Measurements from ENCODE around the gene IPPK.
"Not testable (repeated sequence)": the region's sequence is repeated elsewhere in the genome, so short reads cannot be mapped to it uniquely, and the experiment has no call there.

Gene IPPK

DNA sequence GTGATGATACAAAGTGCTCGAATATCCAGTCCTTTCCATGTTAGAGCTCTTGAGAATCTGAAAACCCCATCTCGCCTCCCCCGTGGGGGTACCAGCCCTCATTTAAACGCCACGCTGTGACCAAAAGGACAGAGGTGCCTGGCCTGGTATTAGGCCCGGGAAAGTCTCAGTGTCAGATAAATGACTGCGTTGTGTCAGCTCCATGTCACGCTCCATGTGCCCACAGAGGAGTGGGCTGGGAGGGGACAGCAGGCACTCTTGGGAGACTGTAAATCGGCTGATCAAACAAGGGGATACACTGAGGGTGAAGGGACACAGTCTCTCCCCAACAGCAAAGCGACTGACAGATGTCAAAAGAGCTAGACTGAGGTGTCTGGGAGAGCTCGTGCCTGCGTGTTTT lies 68.5 kb downstream of the IPPK start:
- FAIRE-seq (no peak), DNase-seq (ENCODE audit: insufficient read length, low spot score) (no peak)

DNA sequence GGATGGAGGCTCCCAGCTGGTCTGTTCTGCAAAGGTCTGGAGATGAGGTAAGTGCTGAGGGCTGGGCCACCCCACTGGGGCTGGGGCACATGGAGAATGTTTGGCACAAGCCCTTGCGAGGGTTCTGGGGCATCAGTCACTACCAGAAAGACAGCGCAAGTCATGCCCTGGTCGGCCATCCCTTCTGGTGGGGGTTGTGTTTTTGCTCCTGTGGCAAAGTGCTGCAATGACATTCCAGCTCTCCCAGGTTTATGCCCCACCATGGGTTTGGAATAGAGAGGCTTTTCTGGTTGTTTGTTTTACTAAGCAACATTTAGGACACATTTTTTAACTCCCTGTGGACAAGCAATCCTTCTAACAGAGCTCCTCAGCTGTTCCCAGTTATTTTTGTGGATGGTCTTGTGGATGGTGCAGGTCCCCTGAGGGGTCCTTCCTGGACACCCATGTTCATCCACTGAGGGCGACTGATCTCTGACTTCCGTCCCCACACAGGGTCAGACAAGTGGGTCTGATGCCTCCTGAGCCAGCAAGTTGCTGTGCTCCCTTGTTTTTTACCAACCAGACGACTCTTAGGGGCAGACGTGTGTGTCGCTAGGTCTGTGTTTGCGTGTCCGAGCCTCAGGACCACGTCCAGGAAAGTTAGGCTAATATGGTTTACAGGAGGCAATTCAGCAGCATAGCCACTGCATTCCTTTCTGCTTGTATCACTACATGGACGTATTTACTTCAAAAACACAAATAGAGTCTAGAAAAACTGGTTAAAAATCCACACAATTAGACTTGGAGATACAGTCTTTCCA lies 69.3 kb downstream of the IPPK start:
- DNase-seq (ENCODE audit: insufficient read length, low spot score) (no peak), FAIRE-seq (no peak)

DNA sequence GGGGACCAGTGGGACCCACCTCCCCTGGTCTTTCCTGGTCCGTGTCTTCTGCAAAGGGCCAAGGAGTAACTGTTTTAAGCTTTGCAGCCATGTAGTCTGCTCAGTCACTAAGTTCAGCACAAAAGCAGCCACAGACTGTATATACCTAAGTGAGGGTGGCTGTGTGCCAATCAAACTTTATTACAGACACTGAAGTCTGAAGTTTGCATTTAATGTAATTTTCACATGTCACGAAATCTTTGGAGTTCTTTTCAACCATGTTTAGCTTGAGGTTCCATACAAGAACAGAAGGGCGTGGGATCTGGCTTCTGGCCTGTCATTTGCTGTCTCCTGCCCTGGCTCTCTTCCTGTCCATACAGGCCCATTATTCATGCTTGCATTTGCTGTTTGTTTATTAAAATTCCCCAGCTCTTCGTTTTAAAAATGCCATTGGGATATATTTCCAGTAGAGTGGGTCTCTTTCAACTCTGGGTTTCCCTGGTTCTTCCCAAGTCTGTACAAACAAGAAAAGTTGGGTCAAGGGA lies 69.9 kb downstream of the IPPK start:
- FAIRE-seq = no peak
- no peak for DNase-seq (ENCODE audit: insufficient read length, low spot score)

DNA sequence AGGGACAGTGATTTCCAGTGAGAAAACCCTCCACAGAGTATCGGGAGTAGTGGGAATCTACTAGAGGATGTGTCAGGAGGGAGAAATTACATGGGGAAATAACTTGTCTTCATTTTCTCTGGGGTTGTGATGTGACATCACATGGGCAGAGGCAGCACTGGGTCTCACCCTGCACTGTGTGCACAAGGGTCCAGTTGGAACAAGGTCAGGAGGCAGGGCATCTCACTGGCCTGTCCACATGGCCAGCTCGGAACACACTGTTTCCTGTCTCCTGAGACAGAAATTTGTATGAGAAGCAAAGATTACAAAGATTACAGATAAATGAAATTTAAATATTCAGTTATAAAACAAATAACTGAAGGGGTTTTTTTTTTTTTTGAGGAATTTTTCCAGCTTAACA lies 71.5 kb downstream of the IPPK start:
- no peak for FAIRE-seq
- DNase-seq (ENCODE audit: insufficient read length, low spot score) = no peak

DNA sequence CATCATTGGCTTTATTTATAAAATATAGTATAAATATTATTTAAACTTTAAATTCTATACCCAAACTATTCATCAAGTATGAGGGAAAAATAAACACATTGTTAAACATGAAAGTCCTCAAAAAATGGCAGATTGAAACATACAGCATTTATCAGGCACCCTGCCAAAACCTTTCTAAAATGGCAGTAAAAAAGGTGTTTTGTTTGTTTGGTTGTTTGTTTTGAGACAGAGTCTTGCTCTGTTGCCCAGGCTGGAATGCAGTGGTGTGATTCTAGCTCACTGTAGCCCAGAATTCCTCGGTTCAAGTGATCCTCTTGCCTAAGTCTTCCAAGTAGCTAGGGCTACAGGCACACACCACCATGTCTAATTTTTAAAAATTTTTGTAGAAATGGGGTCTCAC lies 74.0 kb downstream of the IPPK start:
- FAIRE-seq (no peak), DNase-seq (ENCODE audit: insufficient read length, low spot score) (no peak)

DNA sequence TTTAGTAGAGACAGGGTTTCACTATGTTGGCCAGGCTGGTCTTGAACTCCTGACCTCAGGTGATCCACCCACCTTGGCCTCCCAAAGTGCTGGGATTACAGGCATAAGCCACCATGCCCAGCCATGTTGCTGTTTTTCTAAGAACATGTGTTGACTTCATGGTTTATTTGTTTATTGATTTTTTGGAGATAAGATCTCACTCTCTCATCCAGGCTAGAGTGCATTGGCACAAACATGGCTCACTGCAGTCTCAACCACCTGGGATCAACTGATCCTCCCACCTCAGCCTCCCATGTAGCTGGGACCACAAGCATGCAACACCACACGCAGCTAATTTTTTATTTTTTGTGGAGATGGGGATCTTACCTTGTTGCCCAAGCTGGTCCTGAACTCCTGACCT lies 74.9 kb downstream of the IPPK start:
- DNase-seq (ENCODE audit: insufficient read length, low spot score); FAIRE-seq: not testable (repeated sequence)

DNA sequence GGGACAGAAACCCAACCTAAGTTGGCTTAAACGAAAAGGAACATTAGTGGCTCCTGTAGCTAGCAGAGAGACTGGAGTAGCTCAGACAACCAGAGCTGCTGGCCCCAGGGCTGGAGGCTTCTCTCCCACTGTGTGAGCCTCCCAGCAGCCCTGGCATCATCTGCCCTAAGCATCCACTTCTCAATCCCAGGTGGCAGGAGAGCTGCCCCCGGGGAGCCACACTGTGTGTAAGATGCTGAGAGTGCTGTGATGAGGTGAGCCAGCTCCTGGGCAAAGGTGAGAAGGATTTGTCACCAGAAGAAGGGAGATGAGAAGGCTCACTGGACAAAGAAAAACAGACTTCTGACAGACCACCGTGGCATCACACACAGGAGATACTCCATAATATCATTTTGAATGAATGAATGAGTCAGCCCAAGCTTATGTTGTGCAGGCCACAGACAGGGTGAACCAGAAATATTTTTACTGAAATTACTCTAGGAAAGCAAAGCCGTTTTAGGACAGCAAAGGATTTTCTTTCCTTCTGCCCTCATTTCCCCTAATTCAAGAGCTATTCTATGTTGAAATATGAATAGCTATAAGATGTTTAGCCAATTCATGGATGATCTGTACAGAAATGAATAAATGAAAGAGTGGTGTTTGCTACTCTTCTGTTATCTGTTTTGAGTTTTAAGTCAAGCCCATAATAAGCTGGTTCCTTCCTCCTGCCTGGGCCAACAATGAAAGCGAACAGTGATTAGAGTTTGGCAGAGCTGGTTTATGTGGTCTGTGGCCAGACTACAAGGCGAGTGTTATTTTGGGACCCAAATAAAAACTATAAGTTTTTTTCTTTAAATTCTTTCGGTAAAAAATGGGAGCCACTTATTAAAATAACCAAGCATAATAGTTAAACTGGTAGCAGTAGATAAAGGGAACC lies 76.7 kb downstream of the IPPK start:
- DNase-seq (ENCODE audit: insufficient read length, low spot score) = no peak
- FAIRE-seq = no peak

DNA sequence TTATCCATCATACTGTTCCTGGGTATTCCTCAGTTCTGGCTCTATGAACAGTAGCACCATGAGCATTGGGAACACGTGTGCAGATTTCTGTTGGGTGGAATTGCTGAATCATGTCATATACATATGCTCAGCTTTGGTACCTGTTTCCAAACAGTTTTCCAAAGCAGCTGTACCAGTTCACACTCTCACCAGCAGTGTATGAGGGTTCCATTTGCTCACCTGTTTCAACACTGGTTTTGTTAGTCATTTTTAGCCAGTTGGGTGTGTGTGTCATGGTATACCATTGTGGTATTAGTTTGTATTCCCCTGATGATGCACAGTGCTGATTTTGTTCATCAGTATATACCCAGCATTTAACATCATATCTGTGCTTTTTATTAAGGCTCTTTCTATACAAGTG lies 77.4 kb downstream of the IPPK start:
- no peak for FAIRE-seq
- no peak for DNase-seq (ENCODE audit: insufficient read length, low spot score)

DNA sequence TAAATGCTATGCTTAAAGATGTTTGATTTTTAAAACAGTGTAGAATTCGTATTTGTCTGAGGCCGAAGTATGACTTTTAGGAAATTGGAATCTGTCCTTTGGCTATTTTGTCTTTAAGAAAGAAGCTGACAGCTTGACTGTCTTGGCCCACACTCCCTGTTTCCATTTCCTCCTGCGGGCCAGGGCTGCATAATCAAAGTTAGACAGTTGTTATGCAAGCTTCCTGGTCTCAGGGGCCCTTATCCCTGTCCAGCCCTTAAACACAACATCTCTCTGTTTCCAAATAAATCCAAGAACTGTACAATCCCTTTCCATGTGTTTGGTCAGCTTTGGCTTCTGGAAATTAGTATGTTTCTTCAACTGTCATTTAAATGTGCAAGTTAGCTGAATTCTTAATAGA lies 79.6 kb downstream of the IPPK start:
- DNase-seq (ENCODE audit: insufficient read length, low spot score) (no peak), FAIRE-seq (no peak)

DNA sequence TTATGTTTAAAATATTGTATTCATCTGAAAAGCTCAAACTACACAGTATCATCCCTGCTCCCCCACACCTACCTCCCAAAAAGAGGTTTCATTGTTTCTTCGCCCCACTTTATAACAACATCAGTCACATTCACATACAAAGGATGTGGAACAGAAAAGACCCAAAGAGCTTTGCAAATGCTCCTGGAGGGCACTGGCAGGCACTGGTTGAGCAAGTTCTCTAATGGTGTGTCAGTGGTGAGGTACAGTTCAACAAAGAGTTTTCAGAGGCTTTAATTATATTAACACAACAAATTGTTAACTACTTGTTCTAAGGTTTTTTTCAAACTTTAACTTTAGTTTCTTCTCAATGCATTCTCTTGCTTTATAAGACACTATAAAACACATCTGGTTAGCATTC lies 80.0 kb downstream of the IPPK start:
- no peak for FAIRE-seq
- DNase-seq (ENCODE audit: insufficient read length, low spot score) = no peak

DNA sequence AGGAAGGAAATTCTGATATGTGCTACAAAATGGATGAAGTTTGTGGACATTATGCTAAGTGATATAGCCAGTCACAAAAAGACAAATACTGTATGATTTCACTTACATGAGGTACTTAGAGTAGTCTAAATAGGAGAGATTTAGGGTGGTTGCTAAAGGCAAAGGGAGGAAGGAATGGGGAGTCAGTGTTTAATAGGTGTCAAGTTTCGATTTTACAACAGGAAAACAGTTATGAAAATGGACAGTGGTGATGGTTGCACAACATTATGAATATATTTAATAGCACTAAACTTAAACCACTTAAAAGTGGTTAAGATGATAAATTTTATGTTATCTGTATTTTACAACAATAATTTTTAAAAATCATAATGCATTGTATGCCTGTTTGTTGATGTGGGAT lies 93.8 kb downstream of the IPPK start:
- DNase-seq (ENCODE audit: insufficient read length, low spot score) (no peak), FAIRE-seq (no peak)

DNA sequence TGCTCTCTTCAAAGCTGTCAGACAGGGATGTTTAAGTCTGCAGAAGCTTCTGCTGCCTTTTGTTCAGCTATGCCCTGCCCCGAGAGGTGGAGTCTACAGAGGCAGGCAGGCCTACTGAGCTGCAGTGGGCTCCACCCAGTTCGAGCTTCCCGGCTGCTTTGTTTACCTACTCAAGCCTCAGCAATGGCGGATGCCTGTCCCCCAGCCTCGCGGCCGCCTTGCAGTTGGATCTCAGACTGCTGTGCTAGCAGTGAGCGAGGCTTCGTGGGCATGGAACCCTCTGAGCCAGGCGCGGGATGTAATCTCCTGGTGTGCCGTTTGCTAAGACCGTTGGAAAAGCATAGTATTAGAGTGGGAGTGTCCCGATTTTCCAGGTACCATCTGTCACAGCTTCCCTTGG lies 96.3 kb downstream of the IPPK start:
- FAIRE-seq; DNase-seq (ENCODE audit: insufficient read length, low spot score): not testable (repeated sequence)

DNA sequence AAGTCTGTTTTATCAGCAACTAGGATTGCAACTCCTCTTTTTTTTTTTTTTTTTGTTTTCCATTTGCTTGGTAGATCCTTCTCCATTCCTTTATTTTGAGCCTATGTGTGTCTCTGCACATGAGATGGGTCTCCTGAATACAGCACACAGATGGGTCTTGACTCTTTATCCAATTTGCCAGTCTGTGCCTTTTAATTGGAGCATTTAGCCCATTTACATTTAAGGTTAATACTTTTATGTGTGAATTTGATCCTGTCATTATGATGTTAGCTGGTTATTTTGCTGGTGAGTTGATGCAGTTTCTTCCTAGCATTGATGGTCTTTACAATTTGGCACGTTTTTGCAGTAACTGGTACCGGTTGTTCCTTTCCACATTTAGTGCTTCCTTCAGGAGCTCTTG lies 98.1 kb downstream of the IPPK start:
- not testable (repeated sequence) for FAIRE-seq; DNase-seq (ENCODE audit: insufficient read length, low spot score)

DNA sequence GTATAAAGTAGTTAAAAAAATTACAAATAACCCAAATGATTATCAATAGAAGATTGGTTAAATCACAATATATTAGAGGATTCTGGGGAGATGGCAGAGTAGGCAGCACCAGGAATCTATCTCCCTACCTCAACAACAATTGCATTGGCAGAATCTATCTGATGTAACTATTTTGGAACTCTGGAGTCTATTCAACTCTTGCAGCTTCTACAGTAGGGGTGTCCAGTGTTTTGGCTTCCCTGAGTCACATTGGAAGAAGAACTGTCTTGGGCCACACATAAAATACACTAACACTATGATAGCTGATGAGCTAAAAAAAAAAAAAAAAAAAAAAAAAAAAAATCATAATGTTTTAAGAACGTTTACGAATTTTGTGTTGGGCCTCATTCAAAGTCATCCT lies 104.9 kb downstream of the IPPK start:
- no peak for FAIRE-seq
- DNase-seq (ENCODE audit: insufficient read length, low spot score) = no peak

DNA sequence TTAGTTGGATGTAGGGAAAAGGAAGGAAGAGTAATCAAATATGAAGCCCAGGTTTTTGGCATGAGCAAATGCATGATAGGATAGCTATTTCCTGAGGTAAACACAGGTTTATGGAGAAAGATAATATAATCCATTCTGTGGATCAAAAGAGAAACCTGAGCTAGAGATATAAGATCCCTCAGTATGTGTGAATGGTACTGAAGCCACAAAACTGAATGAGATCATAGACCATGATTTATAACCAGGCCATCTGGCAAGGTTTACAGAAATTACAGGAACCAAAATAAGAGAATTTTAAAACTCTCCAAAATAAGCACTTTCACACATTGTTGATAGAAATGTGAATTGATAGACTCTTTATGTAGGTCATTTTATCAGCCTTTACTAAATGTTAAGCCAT lies 105.4 kb downstream of the IPPK start:
- no peak for FAIRE-seq
- DNase-seq (ENCODE audit: insufficient read length, low spot score) = no peak

Measured in GM19239 (cell line).